ENCODE results near the gene HUNK.
"Not testable (repeated sequence)": the region's sequence is repeated elsewhere in the genome, so short reads cannot be mapped to it uniquely, and the experiment has no call there.

The HUNK gene

GRCh38 chr21:31945141-31945540, 72.3 kb downstream of the HUNK start:
- Histone ChIP-seq H3K79me1 (ENCODE audit: low read length) (peaks cover 11% of the 10 kb centered on the region), H3K4me1 (ENCODE audit: control insufficient read depth in 1 of 2, insufficient read depth in 2 of 2, low read length in 2 of 2) (peaks cover 24% of the 10 kb centered on the region in 2 experiments), H3K14ac (ENCODE audit: low read length) (no peak overlapping the region), H3K27ac (ENCODE audit: low read depth, low read length) (no peak overlapping the region), H2AFZ (ENCODE audit: insufficient read depth, low read length, poor library complexity) (no peak overlapping the region), H3K18ac (ENCODE audit: low read length) (no peak overlapping the region), H3K27me3 (ENCODE audit: insufficient read depth, low read length) (no peaks in the 10 kb centered on the region), H2BK5ac (ENCODE audit: low read depth, low read length, poor library complexity) (no peak overlapping the region), H4K91ac (ENCODE audit: low read depth, low read length) (no peak overlapping the region), H2BK12ac (ENCODE audit: low read length) (no peak overlapping the region), H3K36me3 (ENCODE audit: control insufficient read depth in 1 of 2, insufficient read depth in 2 of 2, low read length in 2 of 2) (peaks cover 0 to 3% of the 10 kb centered on the region in 2 experiments), H3K23ac (ENCODE audit: low read length) (no peak overlapping the region), H2BK120ac (ENCODE audit: insufficient read depth, low read length, poor library complexity) (no peak overlapping the region), H3K4me2 (ENCODE audit: low read length) (no peak overlapping the region), H3K4me3 (ENCODE audit: low read depth, low read length) (no peak overlapping the region), H4K8ac (ENCODE audit: low read depth, low read length) (no peak overlapping the region), H3K79me2 (ENCODE audit: control insufficient read depth, insufficient read depth, low read length, poor library complexity) (peaks cover 2% of the 10 kb centered on the region), H3K4ac (ENCODE audit: low read depth, low read length) (no peak overlapping the region), H3K9ac (ENCODE audit: low read length) (no peak overlapping the region), H2AK5ac (ENCODE audit: low read length) (no peak overlapping the region), H3K9me3 (ENCODE audit: insufficient read depth, low read depth, low read length) (peaks cover 2% of the 10 kb centered on the region), H4K12ac (ENCODE audit: low read depth, low read length) (no peak overlapping the region)
- DNase-seq, result no peak
- WGBS (ENCODE audit: extremely low coverage, insufficient coverage, insufficient read length), result no CpG with 5 or more reads among the region's 5 CpGs

GRCh38 chr21:31945546-31945945, 72.7 kb downstream of the HUNK start:
- no peaks in the 10 kb centered on the region for H3K27me3 ChIP-seq (ENCODE audit: insufficient read depth, low read length)

GRCh38 chr21:31946231-31946630, 73.4 kb downstream of the HUNK start:
- Histone ChIP-seq H4K12ac (ENCODE audit: low read depth, low read length) (no peak overlapping the region), H4K8ac (ENCODE audit: low read depth, low read length) (no peak overlapping the region), H4K91ac (ENCODE audit: low read depth, low read length) (no peak overlapping the region), H3K9me3 (ENCODE audit: insufficient read depth, low read depth, low read length) (peaks cover 2% of the 10 kb centered on the region), H2BK120ac (ENCODE audit: insufficient read depth, low read length, poor library complexity) (no peak overlapping the region), H3K27ac (ENCODE audit: low read depth, low read length) (no peak overlapping the region), H2AFZ (ENCODE audit: insufficient read depth, low read length, poor library complexity) (no peak overlapping the region), H3K79me1 (ENCODE audit: low read length) (peaks cover 11% of the 10 kb centered on the region), H3K4me1 (ENCODE audit: control insufficient read depth in 1 of 2, insufficient read depth in 2 of 2, low read length in 2 of 2) (peaks cover 24% of the 10 kb centered on the region in 2 experiments), H3K23ac (ENCODE audit: low read length) (no peak overlapping the region), H2AK5ac (ENCODE audit: low read length) (no peak overlapping the region), H3K27me3 (ENCODE audit: insufficient read depth, low read length) (no peaks in the 10 kb centered on the region), H3K36me3 (ENCODE audit: control insufficient read depth in 1 of 2, insufficient read depth in 2 of 2, low read length in 2 of 2) (peaks cover 0 to 3% of the 10 kb centered on the region in 2 experiments), H3K9ac (ENCODE audit: low read length) (no peak overlapping the region), H3K14ac (ENCODE audit: low read length) (no peak overlapping the region), H2BK12ac (ENCODE audit: low read length) (no peak overlapping the region), H3K4ac (ENCODE audit: low read depth, low read length) (no peak overlapping the region), H3K18ac (ENCODE audit: low read length) (no peak overlapping the region), H3K4me3 (ENCODE audit: low read depth, low read length) (no peak overlapping the region), H3K79me2 (ENCODE audit: control insufficient read depth, insufficient read depth, low read length, poor library complexity) (peaks cover 2% of the 10 kb centered on the region), H3K4me2 (ENCODE audit: low read length) (no peak overlapping the region), H2BK5ac (ENCODE audit: low read depth, low read length, poor library complexity) (no peak overlapping the region)
- no CpG with 5 or more reads among the region's 7 CpGs for WGBS (ENCODE audit: extremely low coverage, insufficient coverage, insufficient read length)
- peak in 1 of 2 donors; percentile 41 for DNase-seq

More at GRCh38 chr21:31945546-31945945, 72.7 kb downstream of the HUNK start:
- Histone ChIP-seq H3K18ac (ENCODE audit: low read length) (no peak overlapping the region), H3K79me1 (ENCODE audit: low read length) (peaks cover 11% of the 10 kb centered on the region), H3K27ac (ENCODE audit: low read depth, low read length) (no peak overlapping the region), H3K4me1 (ENCODE audit: control insufficient read depth in 1 of 2, insufficient read depth in 2 of 2, low read length in 2 of 2) (peaks cover 24% of the 10 kb centered on the region in 2 experiments), H2AFZ (ENCODE audit: insufficient read depth, low read length, poor library complexity) (no peak overlapping the region), H4K91ac (ENCODE audit: low read depth, low read length) (no peak overlapping the region), H3K36me3 (ENCODE audit: control insufficient read depth in 1 of 2, insufficient read depth in 2 of 2, low read length in 2 of 2) (peaks cover 0 to 3% of the 10 kb centered on the region in 2 experiments), H3K4ac (ENCODE audit: low read depth, low read length) (no peak overlapping the region), H2BK120ac (ENCODE audit: insufficient read depth, low read length, poor library complexity) (no peak overlapping the region), H3K79me2 (ENCODE audit: control insufficient read depth, insufficient read depth, low read length, poor library complexity) (peaks cover 2% of the 10 kb centered on the region), H2BK5ac (ENCODE audit: low read depth, low read length, poor library complexity) (no peak overlapping the region), H3K23ac (ENCODE audit: low read length) (no peak overlapping the region), H3K9ac (ENCODE audit: low read length) (no peak overlapping the region), H4K8ac (ENCODE audit: low read depth, low read length) (no peak overlapping the region), H2BK12ac (ENCODE audit: low read length) (no peak overlapping the region), H3K9me3 (ENCODE audit: insufficient read depth, low read depth, low read length) (peaks cover 2% of the 10 kb centered on the region), H3K14ac (ENCODE audit: low read length) (no peak overlapping the region), H4K12ac (ENCODE audit: low read depth, low read length) (no peak overlapping the region), H2AK5ac (ENCODE audit: low read length) (no peak overlapping the region), H3K4me2 (ENCODE audit: low read length) (no peak overlapping the region), H3K4me3 (ENCODE audit: low read depth, low read length) (no peak overlapping the region)
- peak in 1 of 2 donors; percentile 19 for DNase-seq
- WGBS (ENCODE audit: extremely low coverage, insufficient coverage, insufficient read length), result no CpG with 5 or more reads among the region's 4 CpGs

DNA sequence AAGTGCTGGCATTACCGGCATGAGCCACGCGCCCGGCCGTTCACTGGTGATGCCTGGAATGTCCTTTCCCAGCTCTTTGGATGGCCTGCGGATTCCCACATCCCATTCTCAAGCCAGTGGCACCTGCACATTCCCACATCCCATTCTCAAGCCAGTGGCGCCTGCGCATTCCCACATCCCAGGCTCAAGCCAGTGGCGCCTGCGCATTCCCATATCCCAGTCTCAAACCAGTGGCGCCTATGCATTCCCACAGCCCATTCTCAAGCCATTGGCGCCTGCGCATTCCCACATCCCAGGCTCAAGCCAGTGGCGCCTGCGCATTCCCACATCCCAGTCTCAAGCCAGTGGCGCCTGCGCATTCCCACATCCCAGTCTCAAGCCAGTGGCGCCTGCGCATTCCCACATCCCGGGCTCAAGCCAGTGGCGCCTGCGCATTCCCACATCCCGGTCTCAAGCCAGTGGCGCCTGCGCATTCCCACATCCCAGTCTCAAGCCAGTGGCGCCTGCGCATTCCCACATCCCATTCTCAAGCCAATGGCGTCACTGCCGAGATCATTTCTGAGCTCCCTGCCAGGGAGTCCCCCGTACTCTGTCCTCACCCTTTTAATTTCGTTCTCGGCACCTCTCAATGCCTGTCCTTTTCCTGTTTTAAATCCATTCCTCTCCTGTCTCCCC, 74.2 kb downstream of the HUNK start:
- not testable (repeated sequence) for H3K9ac ChIP-seq (ENCODE audit: low read length); H4K91ac ChIP-seq (ENCODE audit: low read depth, low read length); H3K4me2 ChIP-seq (ENCODE audit: low read length); H3K27ac ChIP-seq (ENCODE audit: low read depth, low read length); H2AK5ac ChIP-seq (ENCODE audit: low read length); H4K8ac ChIP-seq (ENCODE audit: low read depth, low read length); H3K4me3 ChIP-seq (ENCODE audit: low read depth, low read length); H3K23ac ChIP-seq (ENCODE audit: low read length); H3K18ac ChIP-seq (ENCODE audit: low read length); H3K36me3 ChIP-seq (ENCODE audit: control insufficient read depth in 1 of 2, insufficient read depth in 2 of 2, low read length in 2 of 2); H3K14ac ChIP-seq (ENCODE audit: low read length); H3K4ac ChIP-seq (ENCODE audit: low read depth, low read length); H3K79me2 ChIP-seq (ENCODE audit: control insufficient read depth, insufficient read depth, low read length, poor library complexity); H2BK12ac ChIP-seq (ENCODE audit: low read length); H3K27me3 ChIP-seq (ENCODE audit: insufficient read depth, low read length); H4K12ac ChIP-seq (ENCODE audit: low read depth, low read length); H2AFZ ChIP-seq (ENCODE audit: insufficient read depth, low read length, poor library complexity); H3K9me3 ChIP-seq (ENCODE audit: insufficient read depth, low read depth, low read length); H2BK5ac ChIP-seq (ENCODE audit: low read depth, low read length, poor library complexity); H2BK120ac ChIP-seq (ENCODE audit: insufficient read depth, low read length, poor library complexity)
- H3K4me1 ChIP-seq (ENCODE audit: control insufficient read depth in 1 of 2, insufficient read depth in 2 of 2, low read length in 2 of 2), result peaks cover 24% of the 10 kb centered on the region in 2 experiments
- no CpG with 5 or more reads among the region's 32 CpGs for WGBS (ENCODE audit: extremely low coverage, insufficient coverage, insufficient read length)
- peak; percentile 90 to 94 for DNase-seq
- H3K79me1 ChIP-seq (ENCODE audit: low read length), result peaks cover 11% of the 10 kb centered on the region

All from trophoblast cell (in vitro differentiated cells and primary cell).